Measurements from ENCODE around the gene CCT6A.
"Not testable (repeated sequence)": the region's sequence is repeated elsewhere in the genome, so short reads cannot be mapped to it uniquely, and the experiment has no call there.

The CCT6A gene

DNA sequence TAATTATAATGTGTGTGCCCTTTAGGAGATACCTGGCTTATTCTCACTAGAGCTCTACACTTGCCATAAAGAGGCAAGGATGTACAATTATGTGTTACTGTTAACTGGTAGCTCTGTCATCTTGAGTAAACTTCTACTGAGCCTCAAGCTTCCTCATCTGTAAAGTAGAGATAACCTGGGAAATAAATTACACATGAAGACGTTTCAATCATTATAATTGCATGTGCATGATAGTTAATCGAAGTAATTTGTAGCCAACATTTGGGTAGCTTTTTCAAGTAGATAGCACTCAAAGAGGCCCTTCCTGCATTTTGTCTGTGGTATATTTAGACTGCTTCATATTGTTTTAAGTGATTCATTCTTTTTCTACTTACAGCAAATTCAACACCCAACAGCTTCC is 2.4 kb downstream of the CCT6A start:
- DNase-seq: no peak

DNA sequence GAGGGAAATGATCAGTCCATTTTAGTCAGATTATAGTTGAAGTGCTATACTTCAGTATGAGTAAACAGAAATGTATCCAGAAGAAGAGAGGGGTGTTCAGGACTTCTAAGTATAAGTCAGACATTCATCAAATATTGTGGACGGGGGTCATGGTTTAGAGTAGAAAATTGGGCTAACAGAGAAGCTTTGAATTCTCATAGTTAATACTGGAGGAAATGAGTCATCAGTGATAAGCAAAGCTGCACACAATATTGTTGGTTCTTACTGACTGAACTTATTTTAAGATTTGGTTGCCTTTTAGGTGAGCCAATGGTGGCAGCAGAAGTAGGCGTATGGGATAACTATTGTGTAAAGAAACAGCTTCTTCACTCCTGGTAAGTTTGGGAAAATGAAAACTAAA is 10.8 kb downstream of the CCT6A start:
- DNase-seq: no peak

DNA sequence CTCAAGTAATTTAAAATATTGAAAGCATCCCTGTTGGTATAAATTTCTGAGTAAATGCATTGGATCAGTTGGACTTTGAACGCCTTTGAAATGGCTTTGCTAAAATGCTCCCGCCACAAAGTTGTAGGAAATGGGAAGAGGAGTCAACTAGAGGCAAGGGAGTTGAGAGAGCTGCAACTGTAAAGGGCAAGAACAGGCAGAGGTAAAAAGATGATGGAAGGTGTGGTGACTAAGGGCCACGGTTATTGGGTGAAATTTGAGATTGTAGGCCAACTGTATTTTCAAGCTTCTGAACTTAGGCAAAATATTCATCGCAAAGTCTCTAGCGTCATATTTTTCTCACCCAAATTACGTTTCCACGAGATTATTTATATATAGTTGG is 11.9 kb downstream of the CCT6A start:
- no peak for DNase-seq

DNA sequence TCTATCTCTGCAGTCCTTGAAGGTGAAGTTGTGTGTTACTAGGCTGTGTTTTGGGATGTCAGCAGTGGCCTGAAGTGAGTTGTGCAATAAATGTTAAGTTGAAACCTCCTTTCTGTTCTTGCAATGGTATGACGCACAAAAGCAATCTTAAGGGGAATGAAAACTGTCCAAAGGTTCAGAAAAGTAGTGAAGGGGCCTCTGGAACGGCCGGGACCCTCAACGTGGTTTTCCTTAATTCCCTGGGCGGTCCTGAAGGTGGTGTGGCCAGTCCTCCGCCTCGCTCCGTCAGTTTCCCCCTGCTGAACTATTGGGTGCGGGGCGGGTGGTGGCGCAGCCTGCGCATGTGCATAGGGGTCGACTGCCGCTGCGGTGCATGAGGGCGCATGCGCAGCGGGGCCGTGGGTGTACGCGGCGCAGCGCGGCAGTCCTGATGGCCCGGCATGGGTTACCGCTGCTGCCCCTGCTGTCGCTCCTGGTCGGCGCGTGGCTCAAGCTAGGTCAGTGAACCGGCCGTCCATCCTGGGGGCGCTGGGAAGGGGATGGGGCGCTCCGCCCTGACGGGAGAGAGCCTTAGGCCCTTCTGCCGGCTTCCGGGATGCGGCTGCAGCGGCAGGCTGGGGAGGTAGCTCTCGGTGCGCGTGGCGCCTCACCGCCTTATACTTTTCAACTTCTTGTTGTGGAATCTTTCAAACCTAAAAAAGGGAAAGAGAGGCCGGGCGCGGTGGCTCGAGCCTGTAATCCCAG is 12.5 kb downstream of the CCT6A start, which contains the start of gene SUMF2:
SUMF2 (plus strand) TSS at position 405 of the 744 bp plus-strand sequence; CDS start at position 431, 26 bp downstream.
- peak; percentile 37 for DNase-seq

DNA sequence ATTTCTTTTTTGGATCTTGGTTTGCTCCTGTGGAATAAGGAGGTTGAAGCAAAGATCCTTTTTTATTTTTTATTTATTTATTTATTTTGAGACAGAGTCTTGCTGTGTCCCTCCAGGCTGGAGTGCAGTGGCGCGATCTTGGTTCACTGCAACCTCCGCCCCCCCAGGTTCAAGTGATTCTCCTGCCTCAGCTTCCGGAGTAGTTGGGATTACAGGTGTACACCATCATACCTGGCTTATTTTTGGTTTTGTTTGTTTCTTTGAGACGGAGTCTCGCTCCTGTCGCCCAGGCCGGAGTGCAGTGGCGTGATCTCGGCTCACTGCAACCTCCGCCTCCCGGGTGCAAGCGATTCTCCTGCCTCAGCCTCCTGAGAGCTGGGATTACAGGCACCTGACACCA is 14.8 kb downstream of the CCT6A start:
- not testable (repeated sequence) for DNase-seq

DNA sequence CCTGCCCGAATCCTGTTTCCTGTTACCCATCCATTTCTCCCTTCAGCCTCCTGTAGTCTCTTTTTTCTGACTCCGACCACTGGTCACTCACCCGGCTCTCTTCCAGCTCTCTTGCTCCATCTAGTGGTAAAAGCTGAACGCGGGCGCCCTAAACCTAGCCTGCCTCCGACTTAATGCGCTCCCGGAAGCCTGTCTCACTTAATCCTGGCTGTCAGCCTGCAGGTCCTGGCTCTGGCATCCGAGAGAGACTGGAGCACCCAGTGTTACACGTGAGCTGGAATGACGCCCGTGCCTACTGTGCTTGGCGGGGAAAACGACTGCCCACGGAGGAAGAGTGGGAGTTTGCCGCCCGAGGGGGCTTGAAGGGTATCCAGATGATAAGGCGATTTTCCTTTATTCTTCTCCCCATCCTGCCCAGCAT is 22.8 kb downstream of the CCT6A start:
- peak; percentile 66 for DNase-seq

DNA sequence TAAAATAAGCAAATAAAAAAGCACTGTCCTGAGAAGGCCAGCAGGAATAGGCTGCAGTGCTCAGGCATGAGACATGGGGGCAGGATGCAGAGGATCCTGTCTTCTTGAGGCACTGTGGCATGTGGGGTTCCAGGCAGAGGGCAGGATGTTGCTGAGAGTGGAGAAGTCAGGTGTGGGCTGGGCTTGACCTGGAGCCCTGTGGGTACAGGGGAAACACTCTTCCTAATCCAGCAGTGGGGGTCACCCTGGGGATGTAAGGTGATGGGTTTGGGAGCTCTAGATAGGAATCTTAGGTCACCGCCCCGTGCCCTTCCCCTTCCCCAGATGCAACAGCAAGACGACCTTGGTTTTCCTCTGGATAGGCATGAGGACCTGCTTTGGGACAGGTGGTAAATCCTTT is 26.1 kb downstream of the CCT6A start:
- DNase-seq: no peak

DNA sequence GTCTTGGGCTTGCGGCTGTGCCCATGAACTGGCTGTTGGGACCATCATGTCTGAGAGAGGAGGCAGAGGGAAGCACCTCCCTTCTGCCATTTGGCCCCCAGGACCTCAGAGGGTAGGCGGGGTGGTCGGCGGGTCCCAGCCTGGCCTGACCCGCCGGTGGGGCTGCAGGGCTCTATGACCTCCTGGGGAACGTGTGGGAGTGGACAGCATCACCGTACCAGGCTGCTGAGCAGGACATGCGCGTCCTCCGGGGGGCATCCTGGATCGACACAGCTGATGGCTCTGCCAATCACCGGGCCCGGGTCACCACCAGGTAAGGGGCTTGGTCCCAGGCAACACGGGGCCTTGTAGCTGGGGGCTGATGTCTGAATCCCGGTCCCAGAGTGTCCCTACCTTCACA is 26.6 kb downstream of the CCT6A start:
- no peak for DNase-seq

DNA sequence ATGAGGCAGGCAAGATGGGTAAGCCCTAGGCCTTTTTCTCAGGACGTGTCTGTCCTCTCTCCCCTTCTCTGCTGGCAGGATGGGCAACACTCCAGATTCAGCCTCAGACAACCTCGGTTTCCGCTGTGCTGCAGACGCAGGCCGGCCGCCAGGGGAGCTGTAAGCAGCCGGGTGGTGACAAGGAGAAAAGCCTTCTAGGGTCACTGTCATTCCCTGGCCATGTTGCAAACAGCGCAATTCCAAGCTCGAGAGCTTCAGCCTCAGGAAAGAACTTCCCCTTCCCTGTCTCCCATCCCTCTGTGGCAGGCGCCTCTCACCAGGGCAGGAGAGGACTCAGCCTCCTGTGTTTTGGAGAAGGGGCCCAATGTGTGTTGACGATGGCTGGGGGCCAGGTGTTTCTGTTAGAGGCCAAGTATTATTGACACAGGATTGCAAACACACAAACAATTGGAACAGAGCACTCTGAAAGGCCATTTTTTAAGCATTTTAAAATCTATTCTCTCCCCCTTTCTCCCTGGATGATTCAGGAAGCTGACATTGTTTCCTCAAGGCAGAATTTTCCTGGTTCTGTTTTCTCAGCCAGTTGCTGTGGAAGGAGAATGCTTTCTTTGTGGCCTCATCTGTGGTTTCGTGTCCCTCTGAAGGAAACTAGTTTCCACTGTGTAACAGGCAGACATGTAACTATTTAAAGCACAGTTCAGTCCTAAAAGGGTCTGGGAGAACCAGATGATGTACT is 28.1 kb downstream of the CCT6A start:
- DNase-seq: peak; percentile 80

DNA sequence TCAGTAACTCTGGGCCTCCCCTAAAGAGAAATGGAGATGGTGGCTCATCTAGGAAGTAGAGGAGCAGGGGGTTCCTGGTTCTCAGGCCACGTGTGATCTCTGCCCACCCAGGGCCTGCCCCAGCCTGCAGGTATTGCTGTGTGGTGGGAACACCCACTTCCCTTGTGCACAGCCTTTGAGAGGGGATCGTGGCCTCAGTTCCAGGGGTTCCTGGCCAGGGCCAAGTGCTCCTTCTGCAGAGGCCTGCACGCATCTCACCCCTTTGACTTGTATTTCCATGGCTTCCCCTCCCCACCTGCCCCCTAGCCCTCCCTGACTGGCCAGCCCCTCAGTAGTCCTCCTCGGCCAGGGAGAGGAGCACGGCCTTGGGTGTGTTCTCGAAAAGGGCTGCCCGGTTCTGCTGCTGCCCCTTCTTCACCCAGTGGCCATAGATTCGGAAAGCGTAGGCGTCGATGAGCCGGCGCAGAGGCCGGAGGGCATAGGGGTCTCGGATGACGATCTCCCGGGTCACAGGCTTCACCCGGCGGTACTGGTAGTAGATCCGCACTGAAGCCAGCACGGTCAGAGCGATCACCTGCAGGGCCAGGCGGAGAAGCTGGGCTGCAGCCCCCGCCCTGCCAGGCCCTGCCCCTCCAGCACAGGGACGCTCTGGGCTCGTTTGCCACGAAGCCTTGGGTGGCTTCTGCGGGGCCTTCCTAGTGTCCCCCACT is 29.3 kb downstream of the CCT6A start:
- not testable (repeated sequence) for DNase-seq

DNA sequence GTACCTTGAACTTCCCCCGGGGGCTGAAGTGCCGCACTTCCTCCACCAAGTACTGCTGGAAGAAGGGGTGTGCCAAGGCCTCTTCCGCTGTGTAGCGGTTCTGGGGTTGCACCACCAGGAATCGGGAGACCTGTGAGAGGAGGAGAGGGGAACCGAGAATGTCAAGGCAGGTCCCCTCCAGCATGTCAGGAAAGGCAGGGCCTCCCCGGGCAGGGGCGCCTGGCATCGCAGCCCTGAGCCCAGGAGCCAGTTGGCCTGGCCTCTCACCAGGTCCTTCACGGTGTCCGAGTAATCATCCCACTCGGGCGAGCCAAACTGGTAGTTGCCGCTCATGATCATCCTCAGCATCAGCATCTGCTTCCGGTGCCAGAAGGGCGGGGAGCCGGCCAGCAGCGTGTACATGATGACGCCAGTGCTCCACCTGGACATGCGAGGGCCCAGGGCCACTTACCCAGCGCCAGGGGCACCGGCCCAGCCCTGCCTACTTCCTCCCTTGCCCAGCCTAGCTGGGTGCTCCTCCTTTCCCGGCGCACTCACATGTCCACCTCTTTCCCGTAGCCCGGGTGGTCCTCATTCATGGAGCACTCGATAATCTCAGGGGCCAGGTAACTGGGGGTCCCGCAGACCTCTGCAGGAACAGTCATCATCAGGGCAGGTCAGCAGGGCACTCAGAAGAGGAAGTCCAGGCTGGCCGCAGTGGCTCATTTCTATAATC is 30.2 kb downstream of the CCT6A start:
- no peak for DNase-seq

DNA sequence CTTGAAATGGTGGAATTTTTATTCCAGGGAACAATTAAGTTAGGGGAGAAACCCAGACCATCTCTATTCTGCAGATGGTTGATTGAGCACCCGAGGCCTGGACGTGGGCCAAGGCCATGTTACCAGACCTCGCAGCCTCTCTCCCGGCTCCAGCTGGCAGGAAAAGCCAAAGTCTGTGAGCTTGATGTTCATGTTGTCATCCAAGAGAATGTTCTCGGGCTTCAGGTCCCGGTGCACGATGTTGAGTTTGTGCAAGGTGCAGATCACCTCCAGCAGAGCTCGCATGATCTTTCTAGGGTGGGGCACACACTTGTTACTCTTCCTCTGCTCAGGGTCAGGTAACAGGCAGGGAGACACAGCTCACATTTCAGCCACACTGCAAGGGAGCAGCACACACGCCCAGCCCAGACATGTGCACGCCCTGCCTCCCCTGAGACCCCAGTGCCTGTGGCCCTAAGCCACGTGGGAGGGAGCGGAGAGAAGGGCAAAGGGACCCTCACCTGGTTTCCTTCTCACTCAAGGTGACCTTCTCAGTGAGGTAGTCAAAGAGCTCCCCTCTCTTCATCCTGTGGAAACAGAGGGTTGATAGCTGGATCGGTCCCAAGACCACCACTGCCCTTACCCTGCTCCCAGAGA is 31.7 kb downstream of the CCT6A start:
- no peak for DNase-seq

DNA sequence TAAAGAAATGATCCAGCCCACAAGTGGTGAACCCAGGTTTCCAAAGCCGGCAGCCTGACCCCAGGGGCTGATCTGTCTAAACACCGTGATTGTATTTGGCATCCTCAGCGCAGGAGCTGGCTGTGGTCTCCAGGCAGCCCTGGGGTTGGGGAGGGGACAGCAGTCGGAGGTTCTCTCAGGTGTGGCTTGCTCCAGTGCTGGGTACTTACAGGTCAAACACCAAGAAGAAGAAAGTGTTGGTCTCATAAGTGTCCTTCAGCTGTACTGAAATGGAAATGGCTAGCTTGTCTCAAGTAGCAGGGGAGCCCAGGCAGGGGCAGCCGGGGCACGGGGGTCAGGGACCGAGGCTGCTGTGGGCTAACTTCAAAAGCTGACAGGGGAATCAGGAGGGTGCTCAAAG is 35.2 kb downstream of the CCT6A start:
- DNase-seq: no peak

DNA sequence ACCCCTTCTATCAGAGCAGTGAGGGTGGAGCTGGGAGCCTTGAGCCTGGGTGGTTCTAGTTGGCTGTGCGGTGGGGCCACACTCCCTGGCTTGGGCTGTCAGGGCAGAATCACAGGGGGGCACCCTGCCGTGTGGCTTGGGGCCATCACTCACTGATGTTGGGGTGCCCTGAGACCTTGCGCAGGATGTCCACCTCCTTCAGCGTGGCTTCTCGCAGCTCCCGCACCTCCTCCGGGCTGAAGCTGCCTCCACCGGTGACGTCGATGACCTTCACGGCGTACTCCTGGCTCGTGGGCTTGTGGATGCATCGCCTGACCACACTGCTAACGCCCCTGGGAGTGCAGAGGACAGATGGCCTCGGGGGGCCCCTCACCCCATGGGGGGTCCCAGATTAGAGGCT is 35.9 kb downstream of the CCT6A start:
- no peak for DNase-seq

DNA sequence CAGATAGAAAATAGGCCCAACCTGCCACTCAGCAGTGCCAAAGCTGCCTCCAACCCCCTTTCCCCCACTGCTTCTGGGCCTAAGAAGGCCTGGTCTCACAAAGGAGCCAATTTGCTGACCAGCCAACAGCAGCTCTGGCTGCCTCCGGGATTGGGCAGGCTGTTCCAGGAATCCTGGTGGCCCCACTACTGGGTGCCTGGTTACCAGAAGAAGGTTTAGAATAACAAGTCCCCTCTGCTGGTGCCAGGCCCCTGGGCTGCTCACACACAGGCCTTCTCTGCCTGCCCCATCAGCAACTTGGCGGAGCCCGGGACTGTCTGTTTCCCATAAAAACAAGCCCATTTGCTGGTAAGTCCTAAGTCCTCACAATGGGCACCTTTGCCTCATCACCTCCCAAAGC is 40.0 kb downstream of the CCT6A start:
- no peak for DNase-seq

DNA sequence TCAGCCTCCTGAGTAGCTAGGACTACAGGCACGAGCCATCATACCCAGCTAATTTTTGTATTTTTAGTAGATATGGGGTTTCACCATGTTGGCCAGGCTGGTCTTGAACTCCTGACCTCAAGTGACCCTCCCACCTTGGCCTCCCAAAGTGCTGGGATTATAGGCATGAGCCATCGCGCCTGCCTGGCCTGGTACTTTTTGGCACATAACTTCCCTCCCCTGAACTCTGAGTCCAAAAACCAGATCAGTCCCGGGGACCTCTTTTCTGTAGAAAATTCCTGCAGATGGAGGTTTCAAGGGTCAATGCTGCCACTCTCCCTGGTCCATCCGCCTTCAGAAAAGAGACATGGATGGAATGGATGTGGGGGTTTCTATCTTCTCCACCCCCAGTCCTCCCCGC is 40.8 kb downstream of the CCT6A start:
- DNase-seq: not testable (repeated sequence)

DNA sequence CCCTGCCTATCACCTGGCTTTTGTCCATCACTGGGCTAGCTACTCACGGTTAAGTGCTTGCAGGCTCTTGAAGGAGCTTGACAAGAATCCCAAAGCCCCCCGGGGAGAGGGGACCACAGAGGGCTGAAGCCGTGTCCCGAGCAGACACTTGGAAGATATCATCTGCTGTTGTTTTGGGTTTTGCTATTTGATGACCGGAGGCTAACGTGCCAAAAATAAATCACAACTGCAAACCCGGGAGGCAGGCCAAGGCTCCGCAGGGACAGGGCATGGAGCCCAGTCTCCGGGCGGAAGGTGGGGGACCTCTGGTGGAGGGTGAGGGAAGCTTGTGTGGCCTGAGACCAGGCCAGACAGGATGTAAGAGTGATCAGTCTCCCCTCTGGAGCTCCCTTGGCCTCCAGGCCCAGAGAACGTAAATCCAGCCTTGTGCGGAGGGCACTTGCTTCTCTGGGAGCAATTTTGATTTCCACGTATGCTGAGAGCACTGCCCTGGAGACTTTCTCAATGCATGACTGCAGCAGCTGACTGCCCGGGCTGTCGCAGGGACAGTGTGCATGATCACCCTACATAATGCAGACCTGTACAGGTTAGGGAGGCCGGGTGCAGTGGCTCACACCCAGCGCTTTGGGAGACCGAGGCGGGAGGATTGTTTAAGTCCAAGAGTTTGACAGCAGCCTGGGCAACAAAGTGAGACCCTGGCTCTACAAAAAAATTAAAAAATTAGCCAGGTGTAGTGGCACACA is 41.4 kb downstream of the CCT6A start, which contains the start of gene PHKG1:
PHKG1 (minus strand) TSS at position 164 of the 743 bp plus-strand sequence. CDS start 4,011 bp downstream, outside the sequence.
- peak; percentile 48 for DNase-seq

DNA sequence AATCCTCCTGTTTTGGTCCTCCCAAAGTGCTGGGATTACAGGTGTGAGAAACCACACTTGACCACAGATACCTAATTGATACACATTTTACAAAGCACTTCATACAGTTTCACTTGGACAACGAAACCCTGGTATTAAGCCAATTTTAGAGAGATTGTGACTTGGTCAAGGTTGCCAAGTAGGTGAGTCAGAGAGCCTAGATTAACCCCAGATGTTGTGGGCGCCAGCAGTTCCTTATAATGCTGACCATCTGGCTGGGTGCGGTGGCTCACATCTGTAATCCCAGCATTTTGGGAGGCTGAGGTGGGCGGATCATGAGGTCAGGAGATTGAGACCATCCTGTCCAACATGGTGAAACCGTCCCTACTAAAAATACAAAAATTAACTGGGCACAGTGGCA is 46.1 kb downstream of the CCT6A start:
- no peak for DNase-seq

DNA sequence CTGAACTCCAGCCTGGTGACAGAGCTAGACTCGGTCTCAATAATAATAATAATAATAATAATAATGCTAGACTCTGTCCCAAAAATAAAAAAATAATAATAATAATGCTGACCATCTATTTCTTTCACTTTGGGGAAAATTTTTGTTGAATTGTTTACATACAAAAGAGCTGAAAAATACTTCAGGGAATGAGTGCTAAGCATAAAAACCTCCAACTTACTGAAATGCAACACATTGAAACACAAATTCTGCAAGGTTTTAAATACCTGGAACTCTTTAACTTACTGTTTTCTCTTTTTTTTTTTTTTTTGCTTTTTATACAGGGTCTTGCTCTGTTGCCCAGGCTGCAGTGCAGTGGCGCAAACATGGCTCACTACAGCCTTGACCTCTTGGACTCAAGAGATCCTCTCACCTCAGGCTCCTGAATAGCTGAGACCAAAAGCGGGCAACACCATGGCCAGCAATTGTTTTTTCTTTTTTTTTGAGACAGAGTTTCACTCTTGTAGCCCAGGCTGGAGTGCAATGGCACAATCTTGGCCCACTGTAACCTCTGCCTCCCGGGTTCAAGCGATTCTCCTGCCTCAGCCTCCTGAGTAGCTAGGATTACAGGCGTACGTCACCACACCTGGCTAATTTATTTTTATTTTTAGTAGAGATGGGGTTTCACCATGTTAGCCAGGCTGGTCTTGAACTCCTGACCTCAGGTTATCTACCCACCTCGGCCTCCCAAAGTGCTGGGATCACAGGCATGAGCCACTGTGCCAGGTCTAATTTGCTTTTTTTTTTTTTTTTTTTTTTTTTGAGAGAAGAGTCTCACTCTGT is 46.8 kb downstream of the CCT6A start:
- DNase-seq: not testable (repeated sequence)

DNA sequence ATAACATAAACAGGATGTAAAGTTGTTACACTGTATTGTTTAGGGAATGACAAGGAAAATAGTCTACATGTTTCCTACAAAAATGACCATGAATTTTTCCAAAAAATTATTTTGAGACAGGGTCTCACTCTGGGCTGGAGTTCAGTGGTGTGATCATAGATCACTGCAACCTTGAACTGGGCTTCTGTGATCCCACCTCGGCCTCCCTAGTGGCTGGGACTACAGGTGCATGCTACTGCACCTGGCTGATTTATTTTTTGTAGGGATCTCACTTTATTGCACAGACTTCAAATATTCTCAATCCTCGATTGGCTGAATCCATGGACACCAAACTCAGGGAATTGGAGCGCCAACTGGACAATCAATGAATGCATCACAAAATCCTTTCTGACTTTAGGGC is 48.1 kb downstream of the CCT6A start:
- no peak for DNase-seq

DNA sequence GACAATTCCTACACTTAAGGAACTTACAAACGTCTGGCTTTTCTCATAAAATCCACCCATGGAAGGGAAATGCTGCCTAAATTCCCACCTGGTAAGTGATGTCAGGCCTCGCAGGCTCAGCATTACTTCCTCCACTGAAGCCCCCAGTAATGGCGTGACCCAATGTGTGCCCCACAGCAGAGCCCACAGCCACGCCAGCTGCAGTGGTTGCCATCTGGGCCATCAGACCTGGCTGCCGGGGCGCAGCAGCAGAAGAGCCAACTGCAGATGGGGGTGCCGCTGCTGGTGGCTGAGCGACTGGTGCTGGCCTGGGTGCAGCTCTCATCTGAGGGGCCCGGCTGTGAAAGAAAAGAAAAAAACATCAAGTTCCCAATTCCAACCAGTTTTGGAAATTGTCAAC is 52.6 kb downstream of the CCT6A start:
- DNase-seq: not testable (repeated sequence)

All from NCI-H2081 treated with DMSO at 0.1 percent for 48 hours (cell line).